ENCODE results near the gene SCD. TPM values are rescaled to one million over a fixed set of nuclear protein-coding genes. Genes with fewer than 3 reads are reported as not detected.

The SCD gene
- total RNA-seq, 1 experiment from 2014 or later = 652 TPM

- TF ChIP-seq REST (IDR thresholded peaks at IDR 0.05; ENCODE audit: low read depth) = no peak
- no peak for TF ChIP-seq ZNF274 (IDR thresholded peaks at IDR 0.05; ENCODE audit: low read depth, low read length)
Observed at GRCh38 chr10:100364175-100364574, 17.1 kb downstream of the SCD start (continued).

GRCh38 chr10:100364735-100365391 is 17.8 kb downstream of the SCD start:
- peaks cover 16 to 20% of the 10 kb centered on the region in 2 experiments; a peak in 3 of 4 replicates for H3K36me3 ChIP-seq (ENCODE audit: control insufficient read depth in 1 of 2, insufficient read depth in 2 of 2, low read length in 2 of 2)
- peak overlapping the region in 1 of 2 experiments; percentile 29; a peak in 2 of 4 replicates for H3K4me3 ChIP-seq (replicated peaks in 1 of 2; ENCODE audit: low read depth in 1 of 2, low read length in 2 of 2)
- peaks cover 4% of the 10 kb centered on the region; the same call in 1 of the 2 replicates for H3K79me2 ChIP-seq (ENCODE audit: insufficient read depth, low read length)
- no peaks in the 10 kb centered on the region for H3K9me3 ChIP-seq (ENCODE audit: control insufficient read depth in 1 of 2, insufficient read depth in 1 of 2, low read depth in 1 of 2, low read length in 2 of 2)
- CTCF ChIA-PET = interaction anchor here (1.0 to 1.1 kb wide), 2 partner anchors 70 to 154 kb away, joined by 4 to 5 read pairs; no protein-coding TSS in a partner anchor
- H2AFZ ChIP-seq (ENCODE audit: low read depth, low read length, poor library complexity, severe bottlenecking) = no peak overlapping the region
- peaks cover 94 to 97% of the 10 kb centered on the region in 2 experiments for H3K4me1 ChIP-seq (ENCODE audit: control insufficient read depth in 1 of 2, insufficient read depth in 2 of 2, low read length in 2 of 2)
- intact Hi-C loops (cut with micrococcal nuclease) = no loop called here
- H3K9me2 ChIP-seq (ENCODE audit: insufficient read depth) = no peaks in the 10 kb centered on the region
- ATAC-seq (peak; percentile 86), DNase-seq (ENCODE audit: low read depth, low spot score) (peak; percentile 95)
- RAD21 ChIA-PET (ENCODE audit: low non-redundant PET in 1 of 2, low total read pairs in 2 of 2, uncharacterized antibody in 2 of 2, unreplicated experiment in 2 of 2) = no interaction called here
- BruUV-seq (replicated peaks) = no TSS peak
- POLR2A ChIA-PET = interaction anchor here (0.8 to 2.4 kb wide), 3 partner anchors 9 to 19 kb away, joined by 3 to 25 read pairs (median 9); partner anchors contain the start of gene SCD
- H4K20me1 ChIP-seq (ENCODE audit: insufficient read depth) = no peaks in the 10 kb centered on the region
- peak overlapping the region; percentile 52 for H3K9ac ChIP-seq (ENCODE audit: low read length)
- peak overlapping the region; percentile 71 for H3K4me2 ChIP-seq (ENCODE audit: low read length)
- no peaks in the 10 kb centered on the region for H3K27me3 ChIP-seq (ENCODE audit: insufficient read depth, low read length)
- H3K27ac ChIP-seq (ENCODE audit: low read depth, low read length) = peak overlapping the region; percentile 81
- peak; percentile 68 for TF ChIP-seq ZBTB33 (IDR thresholded peaks at IDR 0.05; ENCODE audit: extremely low read depth, insufficient replicate concordance, low read length)
- no peak for TF ChIP-seq EZH2phosphoT487 (IDR thresholded peaks at IDR 0.05; ENCODE audit: borderline replicate concordance)
- TF ChIP-seq MAX (IDR thresholded peaks at IDR 0.05) = no peak
- TF ChIP-seq RAD21 (IDR thresholded peaks at IDR 0.05; ENCODE audit: low read depth) = no peak
- TF ChIP-seq SIN3A (IDR thresholded peaks at IDR 0.05; ENCODE audit: low read depth) = no peak
- peak; percentile 92 for TF ChIP-seq POLR2AphosphoS5 (IDR thresholded peaks at IDR 0.05; ENCODE audit: low read depth, low read length)
- TF ChIP-seq YY1 (IDR thresholded peaks at IDR 0.05; ENCODE audit: extremely low read depth, insufficient replicate concordance, low read depth, low read length) = peak; percentile 86
- no peak for TF ChIP-seq ELF1 (IDR thresholded peaks at IDR 0.05; ENCODE audit: borderline replicate concordance, low read depth)
- TF ChIP-seq ZNF274 (IDR thresholded peaks at IDR 0.05; ENCODE audit: low read depth, low read length) = no peak
- no peak for TF ChIP-seq SP1 (IDR thresholded peaks at IDR 0.05; ENCODE audit: low read depth)
- no peak for TF ChIP-seq ATF3 (IDR thresholded peaks at IDR 0.05)
- TF ChIP-seq EGR1 (IDR thresholded peaks at IDR 0.05; ENCODE audit: low read depth) = no peak
- no peak for TF ChIP-seq EZH2 (IDR thresholded peaks at IDR 0.05)
- TF ChIP-seq CBX3 (IDR thresholded peaks at IDR 0.05; ENCODE audit: low read depth) = no peak
